Omental fat pad (tissue), 4 donors: ENCODE data around the gene IPP. TPM values are rescaled to one million over a fixed set of nuclear protein-coding genes. Genes with fewer than 3 reads are reported as not detected.

Experiments
- ATAC-seq: fragments of 150-250 bp; one replicate; pipeline ENCODE4 v1.9.1; 2016; ENCODE audit warnings: mild to moderate bottlenecking, moderate library complexity; ENCODE audit not compliant: low FRiP score
- DNase-seq: peaks from one replicate; pipeline ENCODE4 v3.0.0-alpha.2; 2019; ENCODE audit warnings: low spot score
- CTCF ChIP-seq, 3 donors: fragments of 450-650 bp; IDR thresholded peaks; one replicate each; pipeline ENCODE4 v1.5.1; 2016 to 2017; ENCODE audit warnings: antibody characterized with exemption in 3 of 3, mild to moderate bottlenecking in 3 of 3, moderate library complexity in 2 of 3
- total RNA-seq, 4 donors: library from RNA; depleted of rRNA; stranded (reverse); fragments of >200 nt; gene quantifications; one replicate each; pipeline ENCODE4 v1.1.0, GENCODE V29; 2016

IPP gene
- total RNA-seq, 4 donors from 2014 or later, result 4.1 to 12.0 (median 7.7) TPM

- DNase-seq (peak; percentile 79), ATAC-seq (peak; percentile 98)
- no peak for TF ChIP-seq CTCF (IDR thresholded peaks at IDR 0.05)
Measured at GRCh38 chr1:45687014-45687753, 63.3 kb downstream of the IPP start.

- peak; percentile 82 for DNase-seq
- ATAC-seq, result peak; percentile 94
- TF ChIP-seq CTCF (IDR thresholded peaks at IDR 0.05), result no peak
Measured at GRCh38 chr1:45686288-45687013, 64.0 kb downstream of the IPP start, which contains the start of gene GPBP1L1. Gene GPBP1L1 (minus strand): TSS chr1:45686533. CDS start chr1:45659087, 27,446 bp downstream.

- DNase-seq (peak; percentile 62), ATAC-seq (peak; percentile 1)
Measured at GRCh38 chr1:45686015-45686287, 64.5 kb downstream of the IPP start.

GRCh38 chr1:45685308-45686014 lies 65.0 kb downstream of the IPP start:
- ATAC-seq, result no peak
- no peak for DNase-seq
- no peak for TF ChIP-seq CTCF (IDR thresholded peaks at IDR 0.05)

More at GRCh38 chr1:45686015-45686287, 64.5 kb downstream of the IPP start:
- TF ChIP-seq CTCF (IDR thresholded peaks at IDR 0.05), result no peak

- TF ChIP-seq CTCF (IDR thresholded peaks at IDR 0.05), result no peak
- DNase-seq (no peak), ATAC-seq (no peak)
Measured at GRCh38 chr1:45684402-45684801, 66.1 kb downstream of the IPP start.

GRCh38 chr1:45682942-45683341 lies 67.5 kb downstream of the IPP start:
- no peak for TF ChIP-seq CTCF (IDR thresholded peaks at IDR 0.05)
- ATAC-seq, result no peak
- DNase-seq, result no peak
